H1 (cell line): ENCODE results near the gene IGBP1. TPM values are rescaled to one million over a fixed set of nuclear protein-coding genes. Genes with fewer than 3 reads are reported as not detected.

Experiments used
- CTCF ChIA-PET: fragments of 300-600 bp; sonication (Branson Sonifier 250); formaldehyde crosslinking; loops from one replicate; lab custom pipeline; 2021; ENCODE audit not compliant: partially characterized antibody; lab: Charles Lee
- POLR2A ChIA-PET: fragments of 300-600 bp; sonication (Branson Sonifier 250); formaldehyde crosslinking; loops from one replicate; lab custom pipeline; 2021; ENCODE audit warnings: inconsistent platforms; ENCODE audit not compliant: partially characterized antibody; lab: Charles Lee
- DNase-seq, 2 experiments: peaks; one replicate each; pipeline versions ENCODE4 v3.0.0 to v3.0.0-alpha.2; 2010 to 2022; ENCODE audit warnings: low spot score in 2 of 2, low read depth in 1 of 2, mixed read lengths in 1 of 2
- FAIRE-seq: peaks from 2 replicates; lab custom pipeline; 2011; peaks lifted over from hg19 to GRCh38; lab: Jason Lieb, UNC
- H2AFZ ChIP-seq: 2 replicates; pipeline ENCODE4 v1.8.1; 2012; ENCODE audit warnings: low read length, inconsistent platforms
- H2AK5ac ChIP-seq: 2 replicates; pipeline ENCODE4 v1.6.1; 2013; ENCODE audit warnings: low read depth, low read length
- H2BK120ac ChIP-seq: replicated peaks from 2 replicates; pipeline ENCODE3; 2013; ENCODE audit warnings: low read depth, low read length, inconsistent platforms
- H2BK12ac ChIP-seq: 2 replicates; pipeline ENCODE4 v1.6.1; 2013; ENCODE audit warnings: low read depth, low read length
- H2BK15ac ChIP-seq: 2 replicates; pipeline ENCODE4 v1.6.1; 2013; ENCODE audit warnings: low read length
- H2BK20ac ChIP-seq: 2 replicates; pipeline ENCODE4 v1.6.1; 2013; ENCODE audit warnings: low read length
- H2BK5ac ChIP-seq: 2 replicates; pipeline ENCODE4 v1.6.1; 2013; ENCODE audit warnings: low read depth, low read length
- H3K14ac ChIP-seq: 2 replicates; pipeline ENCODE4 v1.6.1; 2013; ENCODE audit warnings: inconsistent platforms; ENCODE audit not compliant: insufficient read length
- H3K18ac ChIP-seq: 2 replicates; pipeline ENCODE4 v1.6.1; 2013; ENCODE audit warnings: low read length; ENCODE audit errors: extremely low read depth
- H3K23ac ChIP-seq: 2 replicates; pipeline ENCODE4 v1.6.1; 2013; ENCODE audit warnings: inconsistent platforms; ENCODE audit not compliant: insufficient read length
- H3K23me2 ChIP-seq: 2 replicates; pipeline ENCODE4 v1.6.1; 2013; ENCODE audit warnings: low read depth, low read length
- H3K27ac ChIP-seq: 2 replicates; pipeline ENCODE4 v1.6.1; 2011; ENCODE audit warnings: low read depth, low read length, inconsistent platforms
- H3K27me3 ChIP-seq, 4 experiments: replicated peaks in 1 of 4; 1 replicate in 1 of 4; 2 replicates in 3 of 4; pipeline versions ENCODE4 v1.6.1 to v1.8.1; 2011 to 2013; ENCODE audit warnings: low read length in 3 of 4, mild to moderate bottlenecking in 3 of 4, inconsistent platforms in 2 of 4, mixed read lengths in 2 of 4, moderate library complexity in 1 of 4; ENCODE audit not compliant: control insufficient read depth in 3 of 4, insufficient read depth in 3 of 4; ENCODE audit errors: extremely low read depth in 1 of 4
- H3K36me3 ChIP-seq, 4 experiments: 2 replicates each; pipeline versions ENCODE4 v1.6.1 to v1.8.1; 2011 to 2013; ENCODE audit warnings: mild to moderate bottlenecking in 4 of 4, low read length in 3 of 4, moderate library complexity in 2 of 4, control low read depth in 1 of 4, inconsistent platforms in 1 of 4; ENCODE audit not compliant: insufficient read depth in 4 of 4, control insufficient read depth in 2 of 4
- H3K4ac ChIP-seq: replicated peaks from 2 replicates; pipeline ENCODE3; 2013; ENCODE audit warnings: low read length, low read depth, mixed read lengths, inconsistent platforms; ENCODE audit not compliant: insufficient read length
- H3K4me1 ChIP-seq, 4 experiments: replicated peaks in 1 of 4; 1 replicate in 1 of 4; 2 replicates in 3 of 4; pipeline versions ENCODE4 v1.6.1 to v1.8.1; 2011 to 2013; ENCODE audit warnings: low read length in 3 of 4, inconsistent platforms in 2 of 4, mixed read lengths in 1 of 4; ENCODE audit not compliant: insufficient read depth in 4 of 4, control insufficient read depth in 3 of 4
- H3K4me2 ChIP-seq, 2 experiments: 2 replicates each; pipeline versions ENCODE4 v1.6.1 to v1.8.1; 2011 to 2013; ENCODE audit warnings: low read depth in 2 of 2, low read length in 2 of 2, control low read depth in 1 of 2, inconsistent platforms in 1 of 2, mild to moderate bottlenecking in 1 of 2; ENCODE audit not compliant: insufficient read depth in 1 of 2
- H3K4me3 ChIP-seq, 4 experiments: fragments of 200-600, 300-600 bp in 1 of 4; sonication (generic), shearing (Covaris generic), sonication (Bioruptor Twin) in 1 of 4; 2 replicates each; pipeline versions ENCODE4 v1.5.1 to v1.8.1; 2011 to 2016; ENCODE audit warnings: low read length in 4 of 4, low read depth in 3 of 4, control low read depth in 2 of 4, inconsistent platforms in 2 of 4, mild to moderate bottlenecking in 2 of 4, mixed read lengths in 1 of 4, moderate library complexity in 1 of 4; ENCODE audit not compliant: insufficient read depth in 2 of 4; ENCODE audit errors: extremely low read depth in 1 of 4
- H3K56ac ChIP-seq: replicated peaks from 2 replicates; pipeline ENCODE3; 2013; ENCODE audit warnings: low read depth, mild to moderate bottlenecking, mixed read lengths, low read length, inconsistent platforms; ENCODE audit not compliant: insufficient read length
- H3K79me1 ChIP-seq: 2 replicates; pipeline ENCODE4 v1.6.1; 2013; ENCODE audit warnings: low read depth, low read length, control low read depth
- H3K79me2 ChIP-seq, 2 experiments: 2 replicates each; pipeline versions ENCODE4 v1.6.1 to v1.8.1; 2012 to 2013; ENCODE audit warnings: low read length in 2 of 2, mild to moderate bottlenecking in 2 of 2, inconsistent platforms in 1 of 2; ENCODE audit not compliant: insufficient read depth in 2 of 2, control insufficient read depth in 1 of 2
- H3K9ac ChIP-seq, 4 experiments: replicated peaks in 1 of 4; 1 replicate in 1 of 4; 2 replicates in 3 of 4; pipeline versions ENCODE4 v1.6.1 to v1.8.1; 2011 to 2013; ENCODE audit warnings: low read depth in 3 of 4, low read length in 3 of 4, control low read depth in 2 of 4, mild to moderate bottlenecking in 2 of 4, moderate library complexity in 2 of 4, inconsistent platforms in 1 of 4; ENCODE audit errors: extremely low read depth in 1 of 4
- H3K9me3 ChIP-seq, 2 experiments: 2 replicates each; pipeline versions ENCODE4 v1.6.1 to v1.8.1; 2012 to 2013; ENCODE audit warnings: mild to moderate bottlenecking in 2 of 2, moderate library complexity in 2 of 2, control low read depth in 1 of 2, inconsistent platforms in 1 of 2, low read depth in 1 of 2, low read length in 1 of 2, mixed read lengths in 1 of 2; ENCODE audit not compliant: insufficient read depth in 2 of 2
- H4K20me1 ChIP-seq, 2 experiments: replicated peaks in 1 of 2; 2 replicates each; pipeline versions ENCODE3 to v1.8.1; 2011 to 2013; ENCODE audit warnings: inconsistent platforms in 2 of 2, low read length in 2 of 2, mild to moderate bottlenecking in 1 of 2; ENCODE audit not compliant: insufficient read depth in 2 of 2, control insufficient read depth in 1 of 2
- H4K5ac ChIP-seq: 2 replicates; pipeline ENCODE4 v1.6.1; 2013; ENCODE audit warnings: low read length, low read depth, mixed read lengths, inconsistent platforms; ENCODE audit not compliant: insufficient read length
- H4K8ac ChIP-seq: 2 replicates; pipeline ENCODE4 v1.8.0; 2013; ENCODE audit warnings: mild to moderate bottlenecking, moderate library complexity, low read length, inconsistent platforms; ENCODE audit not compliant: insufficient read depth; ENCODE audit errors: extremely low read depth
- H4K91ac ChIP-seq: replicated peaks from 2 replicates; pipeline ENCODE3; 2013; ENCODE audit warnings: low read length, mixed read lengths, inconsistent platforms; ENCODE audit not compliant: insufficient read length
- BACH1 ChIP-seq: IDR thresholded peaks from 2 replicates; pipeline ENCODE4 v1.6.1; 2012; ENCODE audit warnings: low read length, improper control_type of control experiment
- CBX5 ChIP-seq: fragments of 300-800, 300-1000 bp; sonication (generic); IDR thresholded peaks from 2 replicates; pipeline ENCODE4 v1.7.1; 2016; ENCODE audit warnings: antibody characterized with exemption, low read length, low read depth
- EZH2 ChIP-seq: fragments of 200-600 bp; sonication (generic); IDR thresholded peaks from 2 replicates; pipeline ENCODE4 v1.7.1; 2012; ENCODE audit warnings: low read depth, mild to moderate bottlenecking, moderate library complexity, low read length, inconsistent platforms; ENCODE audit not compliant: severe bottlenecking
- GTF2F1 ChIP-seq: IDR thresholded peaks from 2 replicates; pipeline ENCODE4 v1.6.1; 2012; ENCODE audit warnings: low read depth, low read length, improper control_type of control experiment, borderline replicate concordance
- MAX ChIP-seq: IDR thresholded peaks from 2 replicates; pipeline ENCODE4 v1.6.1; 2012; ENCODE audit warnings: inconsistent platforms
- RAD21 ChIP-seq, 2 experiments: IDR thresholded peaks in 1 of 2; conservative IDR thresholded peaks in 1 of 2; 2 replicates each; pipeline ENCODE4 v1.6.1; 2011; ENCODE audit warnings: low read depth in 2 of 2, low read length in 2 of 2, improper control_type of control experiment in 1 of 2, inconsistent platforms in 1 of 2, mild to moderate bottlenecking in 1 of 2, moderate library complexity in 1 of 2
- SIN3A ChIP-seq, 2 experiments: IDR thresholded peaks in 1 of 2; conservative IDR thresholded peaks in 1 of 2; 2 replicates each; pipeline ENCODE4 v1.6.1; 2011 to 2012; ENCODE audit warnings: low read length in 2 of 2, improper control_type of control experiment in 1 of 2, low read depth in 1 of 2, mild to moderate bottlenecking in 1 of 2
- SIRT6 ChIP-seq: IDR thresholded peaks from one replicate; pipeline ENCODE4 v1.7.1; 2012; ENCODE audit warnings: low read length, inconsistent platforms
- TEAD4 ChIP-seq: IDR thresholded peaks from 2 replicates; pipeline ENCODE4 v1.6.1; 2012; ENCODE audit warnings: low read depth, low read length, inconsistent platforms, mixed read lengths
- USF2 ChIP-seq: IDR thresholded peaks from 2 replicates; pipeline ENCODE4 v1.6.1; 2011; ENCODE audit warnings: low read length, improper control_type of control experiment
- WGBS, 2 experiments: shearing (Covaris generic) in 1 of 2; methylation state at CpG; one replicate each; pipeline versions ENCODE4 v1.1.6 to v1.1.7; 2013 to 2015; ENCODE audit warnings: low lambda C conversion rate in 2 of 2, mixed read lengths in 2 of 2, inconsistent platforms in 1 of 2, low coverage in 1 of 2, missing lambda C conversion rate in 1 of 2; ENCODE audit not compliant: insufficient replicate concordance in 2 of 2, insufficient coverage in 1 of 2, insufficient read length in 1 of 2; ENCODE audit errors: extremely low coverage in 1 of 2, missing lambda C conversion rate in 1 of 2; 5-methylcytosine and 5-hydroxymethylcytosine counted together
- polyA plus RNA-seq, 7 experiments: library from polyadenylated mRNA; depleted of rRNA in 3 of 7; stranded (reverse) in 5 of 7; unstranded in 2 of 7; fragments of >200 nt in 5 of 7; fragments of 200-250 nt in 2 of 7; gene quantifications; 1 replicate in 5 of 7; 2 replicates in 1 of 7; 4 replicates in 1 of 7; pipeline versions ENCODE4 v1.2.1 to v1.2.3, GENCODE V29; 2011 to 2013; ENCODE audit warnings: missing spikeins in 2 of 7, mixed read lengths in 2 of 7
- total RNA-seq: library from RNA; stranded (reverse); fragmentation: NEBNext Ultra II Directional; extraction: Animal tissue kit (Norgen Biotek cat#: 25700); gene quantifications from 2 replicates; pipeline ENCODE4 v1.2.1, GENCODE V29; 2021

The IGBP1 gene
- total and polyA plus RNA-seq, 2 of the 8 experiments (the other 6 are each of a cell fraction or from before 2014, with no cell fraction given), result 41.3 to 45.4 TPM

- no peak overlapping the region for H3K14ac ChIP-seq
- no peak overlapping the region for H2AK5ac ChIP-seq
- no peak overlapping the region for H3K9ac ChIP-seq
- H4K91ac ChIP-seq, result no peak overlapping the region
- H3K23ac ChIP-seq, result no peak overlapping the region
- ChIA-PET POLR2A (no interaction called here), CTCF (no interaction called here)
- DNase-seq, result no peak
- H3K9me3 ChIP-seq, result no peaks in the 10 kb centered on the region
- no peak overlapping the region for H2BK12ac ChIP-seq
- no peak overlapping the region for H3K4me3 ChIP-seq
- no peak overlapping the region for H3K56ac ChIP-seq
- H3K27ac ChIP-seq, result no peak overlapping the region
- no peaks in the 10 kb centered on the region for H3K4me1 ChIP-seq
- no peak overlapping the region for H3K4me2 ChIP-seq
- H4K20me1 ChIP-seq, result no peaks in the 10 kb centered on the region
- H3K36me3 ChIP-seq, result no peaks in the 10 kb centered on the region
- no peaks in the 10 kb centered on the region for H3K79me2 ChIP-seq
- no peak overlapping the region for H2BK120ac ChIP-seq
- no peak overlapping the region for H3K4ac ChIP-seq
- no peak overlapping the region for H2AFZ ChIP-seq
- FAIRE-seq, result no peak
- no peak overlapping the region for H4K8ac ChIP-seq
- H3K23me2 ChIP-seq, result no peaks in the 10 kb centered on the region
- WGBS, 2 experiments, result 80% methylated on average over 1 of the region's 1 CpG; no CpG with 5 or more reads in 1 of the 2 experiments
- H2BK5ac ChIP-seq, result no peak overlapping the region
- H2BK15ac ChIP-seq, result no peak overlapping the region
- no peak overlapping the region for H2BK20ac ChIP-seq
- TF ChIP-seq MAX (no peak), BACH1 (no peak), GTF2F1 (no peak), TEAD4 (no peak), SIRT6 (no peak), EZH2 (no peak), SIN3A (conservative IDR thresholded peaks at IDR 0.05 in 1 of 2, IDR thresholded peaks at IDR 0.05 in 1 of 2; ENCODE audit: low read depth in 1 of 2, low read length in 2 of 2) (no peak), CBX5 (no peak), RAD21 (IDR thresholded peaks at IDR 0.05 in 1 of 2, conservative IDR thresholded peaks at IDR 0.05 in 1 of 2; ENCODE audit: low read depth in 2 of 2, low read length in 2 of 2) (no peak), USF2 (no peak)
- no peaks in the 10 kb centered on the region for H3K79me1 ChIP-seq
- H4K5ac ChIP-seq, result no peak overlapping the region
- no peaks in the 10 kb centered on the region for H3K27me3 ChIP-seq
- H3K18ac ChIP-seq, result no peak overlapping the region
These were observed 43.5 kb upstream of the IGBP1 start for GRCh38 chrX:70089604-70090297.
